CD4-positive, alpha-beta T cell treated with Interleukin-1 beta for 1 hour (primary cell): ENCODE data around the gene PFAS.

Source experiments
- DNase-seq, 2 donors: peaks; one replicate each; pipeline ENCODE4 v3.0.0-alpha.2; 2020 to 2022

Gene PFAS

GRCh38 chr17:8300627-8301242 is 51.6 kb downstream of the PFAS start:
- DNase-seq: peak; percentile 79

- DNase-seq: no peak
These were observed 61.6 kb downstream of the PFAS start for GRCh38 chr17:8310601-8311123.

- DNase-seq: no peak
These were observed 62.2 kb downstream of the PFAS start for GRCh38 chr17:8311131-8311790.

GRCh38 chr17:8312251-8312650 is 63.2 kb downstream of the PFAS start:
- no peak for DNase-seq

GRCh38 chr17:8312726-8313600 is 63.9 kb downstream of the PFAS start:
- DNase-seq: no peak

GRCh38 chr17:8314797-8315763 is 66.0 kb downstream of the PFAS start:
- no peak for DNase-seq

GRCh38 chr17:8315764-8316217 is 66.7 kb downstream of the PFAS start:
- DNase-seq: no peak

- no peak for DNase-seq
These were observed 69.2 kb downstream of the PFAS start for GRCh38 chr17:8318010-8318935.
